Ishikawa (cell line): ENCODE data around the gene COX19.

Experiments used
- CEBPB ChIP-seq: IDR thresholded peaks from 2 replicates; pipeline ENCODE4 v1.6.1; 2012
- CREB1 ChIP-seq: IDR thresholded peaks from 2 replicates; pipeline ENCODE4 v1.6.1; 2012; ENCODE audit warnings: low read depth
- EGR1 ChIP-seq: IDR thresholded peaks from 2 replicates; pipeline ENCODE4 v1.6.1; 2012
- EP300 ChIP-seq: IDR thresholded peaks from 2 replicates; pipeline ENCODE4 v1.6.1; 2012; ENCODE audit warnings: borderline replicate concordance
- FOXM1 ChIP-seq: IDR thresholded peaks from 2 replicates; pipeline ENCODE4 v1.6.1; 2012; ENCODE audit warnings: low read depth, borderline replicate concordance
- NFIC ChIP-seq: IDR thresholded peaks from 2 replicates; pipeline ENCODE4 v1.6.1; 2012
- RAD21 ChIP-seq: IDR thresholded peaks from 2 replicates; pipeline ENCODE4 v1.6.1; 2012; ENCODE audit warnings: low read depth
- TAF1 ChIP-seq: IDR thresholded peaks from 2 replicates; pipeline ENCODE4 v1.6.1; 2012; ENCODE audit warnings: low read depth, mild to moderate bottlenecking
- TCF12 ChIP-seq: IDR thresholded peaks from 2 replicates; pipeline ENCODE4 v1.6.1; 2012; ENCODE audit warnings: low read depth
- TEAD4 ChIP-seq: IDR thresholded peaks from 2 replicates; pipeline ENCODE4 v1.6.1; 2012
- YY1 ChIP-seq: IDR thresholded peaks from 2 replicates; pipeline ENCODE4 v1.6.1; 2012; ENCODE audit warnings: low read depth
- ZBTB7A ChIP-seq: IDR thresholded peaks from 2 replicates; pipeline ENCODE4 v1.6.1; 2012; ENCODE audit warnings: low read depth
- TF ChIP-seq, protein P1 (sequence below): IDR thresholded peaks from 2 replicates; pipeline ENCODE4 v1.6.1; 2012
- TF ChIP-seq, protein P2 (sequence below): IDR thresholded peaks from 2 replicates; pipeline ENCODE4 v1.6.1; 2012
- TF ChIP-seq, protein P3 (sequence below): IDR thresholded peaks from 2 replicates; pipeline ENCODE4 v1.6.1; 2012; ENCODE audit warnings: low read depth, mild to moderate bottlenecking

COX19 gene

DNA sequence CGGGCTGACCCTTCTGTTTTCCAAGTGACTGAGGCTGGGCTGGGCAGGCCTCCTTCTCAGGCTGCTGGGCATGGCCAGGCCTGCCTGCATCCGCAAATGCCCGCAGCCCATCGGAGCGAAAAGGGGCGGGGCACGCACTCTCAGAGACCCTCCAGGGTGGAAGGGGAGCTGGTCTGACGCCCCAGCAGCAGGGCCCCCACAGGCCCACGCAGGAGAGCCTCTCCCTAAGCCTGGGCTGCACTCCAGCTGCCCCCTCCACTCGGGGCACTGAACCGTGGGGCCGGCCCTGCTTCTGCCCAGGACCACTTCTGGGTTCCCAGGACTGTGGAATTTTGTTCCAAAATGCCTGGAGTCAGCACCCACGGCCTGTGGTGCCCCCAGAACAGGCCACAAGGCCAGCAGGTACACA lies 30.2 kb downstream of the COX19 start:
- peak; percentile 61; the same call in 1 of the 2 replicates for TF ChIP-seq NFIC
- peak; percentile 85 for TF ChIP-seq EGR1
- TF ChIP-seq CREB1, result no peak
- no peak for TF ChIP-seq CEBPB
- TF ChIP-seq TEAD4, result peak; percentile 69
- peak; percentile 97 for TF ChIP-seq ZBTB7A
- no peak for TF ChIP-seq RAD21
- TF ChIP-seq FOXM1, result peak; percentile 73
- TF ChIP-seq, protein P1, sequence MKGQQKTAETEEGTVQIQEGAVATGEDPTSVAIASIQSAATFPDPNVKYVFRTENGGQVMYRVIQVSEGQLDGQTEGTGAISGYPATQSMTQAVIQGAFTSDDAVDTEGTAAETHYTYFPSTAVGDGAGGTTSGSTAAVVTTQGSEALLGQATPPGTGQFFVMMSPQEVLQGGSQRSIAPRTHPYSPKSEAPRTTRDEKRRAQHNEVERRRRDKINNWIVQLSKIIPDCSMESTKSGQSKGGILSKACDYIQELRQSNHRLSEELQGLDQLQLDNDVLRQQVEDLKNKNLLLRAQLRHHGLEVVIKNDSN, result 0 out of 2 replicates have a peak, but pooled peaks have one; percentile 20
- no peak for TF ChIP-seq YY1
- TF ChIP-seq, protein P2, sequence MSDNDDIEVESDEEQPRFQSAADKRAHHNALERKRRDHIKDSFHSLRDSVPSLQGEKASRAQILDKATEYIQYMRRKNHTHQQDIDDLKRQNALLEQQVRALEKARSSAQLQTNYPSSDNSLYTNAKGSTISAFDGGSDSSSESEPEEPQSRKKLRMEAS, result no peak; the same call in none of the 2 replicates
- TF ChIP-seq EP300, result peak; percentile 82

DNA sequence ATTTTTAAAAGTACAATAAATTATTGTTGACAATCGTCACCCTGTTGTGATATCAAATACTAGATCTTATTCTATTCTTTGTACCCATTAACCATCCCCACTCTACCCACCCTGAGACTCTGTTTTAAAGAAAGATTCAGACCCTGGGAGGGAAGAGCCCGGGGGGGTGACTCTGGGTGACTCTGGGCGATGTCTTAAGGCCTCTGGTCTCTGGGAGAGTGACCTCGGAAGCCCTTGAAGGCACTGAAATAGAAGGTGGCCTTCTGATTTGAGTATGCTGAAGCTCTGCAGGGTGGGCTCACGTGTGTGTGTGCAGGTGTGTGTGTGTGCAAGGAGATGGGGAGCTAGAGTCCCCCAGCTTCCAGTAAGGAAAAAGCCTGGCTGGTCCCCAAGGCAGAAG lies 30.6 kb downstream of the COX19 start:
- TF ChIP-seq, protein P1, result no peak
- TF ChIP-seq, protein P3, sequence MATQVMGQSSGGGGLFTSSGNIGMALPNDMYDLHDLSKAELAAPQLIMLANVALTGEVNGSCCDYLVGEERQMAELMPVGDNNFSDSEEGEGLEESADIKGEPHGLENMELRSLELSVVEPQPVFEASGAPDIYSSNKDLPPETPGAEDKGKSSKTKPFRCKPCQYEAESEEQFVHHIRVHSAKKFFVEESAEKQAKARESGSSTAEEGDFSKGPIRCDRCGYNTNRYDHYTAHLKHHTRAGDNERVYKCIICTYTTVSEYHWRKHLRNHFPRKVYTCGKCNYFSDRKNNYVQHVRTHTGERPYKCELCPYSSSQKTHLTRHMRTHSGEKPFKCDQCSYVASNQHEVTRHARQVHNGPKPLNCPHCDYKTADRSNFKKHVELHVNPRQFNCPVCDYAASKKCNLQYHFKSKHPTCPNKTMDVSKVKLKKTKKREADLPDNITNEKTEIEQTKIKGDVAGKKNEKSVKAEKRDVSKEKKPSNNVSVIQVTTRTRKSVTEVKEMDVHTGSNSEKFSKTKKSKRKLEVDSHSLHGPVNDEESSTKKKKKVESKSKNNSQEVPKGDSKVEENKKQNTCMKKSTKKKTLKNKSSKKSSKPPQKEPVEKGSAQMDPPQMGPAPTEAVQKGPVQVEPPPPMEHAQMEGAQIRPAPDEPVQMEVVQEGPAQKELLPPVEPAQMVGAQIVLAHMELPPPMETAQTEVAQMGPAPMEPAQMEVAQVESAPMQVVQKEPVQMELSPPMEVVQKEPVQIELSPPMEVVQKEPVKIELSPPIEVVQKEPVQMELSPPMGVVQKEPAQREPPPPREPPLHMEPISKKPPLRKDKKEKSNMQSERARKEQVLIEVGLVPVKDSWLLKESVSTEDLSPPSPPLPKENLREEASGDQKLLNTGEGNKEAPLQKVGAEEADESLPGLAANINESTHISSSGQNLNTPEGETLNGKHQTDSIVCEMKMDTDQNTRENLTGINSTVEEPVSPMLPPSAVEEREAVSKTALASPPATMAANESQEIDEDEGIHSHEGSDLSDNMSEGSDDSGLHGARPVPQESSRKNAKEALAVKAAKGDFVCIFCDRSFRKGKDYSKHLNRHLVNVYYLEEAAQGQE, result no peak
- TF ChIP-seq ZBTB7A (no peak), CEBPB (no peak), TAF1 (no peak), TEAD4 (no peak), FOXM1 (no peak), EP300 (no peak), NFIC (no peak), CREB1 (no peak)

DNA sequence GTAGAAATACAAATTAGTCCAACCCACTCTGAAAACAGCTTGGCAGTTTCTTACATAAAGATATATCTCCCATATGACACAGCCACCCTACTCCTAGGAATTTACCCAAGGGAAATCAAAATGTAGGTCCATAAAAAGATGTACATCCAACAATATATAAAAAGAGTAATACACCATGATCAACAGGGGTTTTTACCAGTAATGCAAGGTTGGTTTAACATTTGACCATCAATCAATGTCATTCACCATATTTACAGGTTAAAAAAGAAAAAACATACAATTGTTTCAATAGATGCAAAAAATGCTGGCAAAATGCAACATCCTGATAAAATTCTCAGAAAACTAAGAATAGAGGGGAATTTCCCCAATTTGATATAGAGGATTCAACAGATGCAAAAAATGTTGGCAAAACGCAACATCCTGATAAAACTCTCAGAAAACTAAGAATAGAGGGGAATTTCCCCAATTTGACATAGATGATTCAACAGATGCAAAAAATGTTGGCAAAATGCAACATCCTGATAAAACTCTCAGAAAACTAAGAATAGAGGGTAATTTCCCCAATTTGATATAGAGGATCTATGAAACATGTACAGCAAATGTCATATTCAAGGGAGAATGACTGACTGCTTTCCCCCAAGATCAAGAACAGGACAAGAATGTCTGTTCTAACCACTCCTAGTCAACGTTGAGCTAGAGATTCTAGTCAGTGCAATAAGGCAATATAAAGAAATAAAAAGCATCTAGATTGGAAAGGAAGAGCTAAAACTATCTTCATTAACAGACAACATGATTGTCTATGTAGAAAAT lies 34.5 kb downstream of the COX19 start:
- TF ChIP-seq TCF12, result no peak
- TF ChIP-seq, protein P2, result no peak
- TF ChIP-seq, protein P1, result no peak
- TF ChIP-seq RAD21, result no peak
- no peak for TF ChIP-seq TEAD4
- TF ChIP-seq TAF1, result no peak
- TF ChIP-seq ZBTB7A, result no peak
- no peak for TF ChIP-seq CEBPB
- no peak for TF ChIP-seq CREB1

DNA sequence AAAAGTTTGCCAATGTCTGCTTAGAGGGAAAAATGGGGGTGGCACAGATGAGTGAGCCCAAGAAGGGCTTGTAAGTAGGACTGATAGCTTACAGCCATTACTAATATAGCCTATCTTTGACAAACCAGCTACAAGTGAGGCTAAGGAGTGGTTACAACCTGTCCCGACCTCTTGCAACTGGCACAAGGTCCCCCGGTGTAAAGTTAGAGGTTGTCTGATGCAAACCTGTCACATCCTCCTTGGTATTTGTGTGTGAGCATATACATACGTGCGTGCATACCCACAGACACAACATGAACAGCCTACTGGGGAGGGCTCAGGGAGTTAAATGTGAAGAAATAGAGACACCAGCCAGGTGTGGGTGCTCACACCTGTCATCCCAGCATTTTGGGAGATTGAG lies 35.5 kb downstream of the COX19 start:
- no peak for TF ChIP-seq EGR1
- TF ChIP-seq ZBTB7A, result no peak
- TF ChIP-seq, protein P2, result no peak
- TF ChIP-seq CREB1, result no peak
- TF ChIP-seq TCF12, result no peak
- TF ChIP-seq, protein P3, result no peak
- TF ChIP-seq, protein P1, result no peak
- no peak for TF ChIP-seq RAD21
- TF ChIP-seq TEAD4, result no peak
- no peak for TF ChIP-seq NFIC
- TF ChIP-seq YY1, result no peak

DNA sequence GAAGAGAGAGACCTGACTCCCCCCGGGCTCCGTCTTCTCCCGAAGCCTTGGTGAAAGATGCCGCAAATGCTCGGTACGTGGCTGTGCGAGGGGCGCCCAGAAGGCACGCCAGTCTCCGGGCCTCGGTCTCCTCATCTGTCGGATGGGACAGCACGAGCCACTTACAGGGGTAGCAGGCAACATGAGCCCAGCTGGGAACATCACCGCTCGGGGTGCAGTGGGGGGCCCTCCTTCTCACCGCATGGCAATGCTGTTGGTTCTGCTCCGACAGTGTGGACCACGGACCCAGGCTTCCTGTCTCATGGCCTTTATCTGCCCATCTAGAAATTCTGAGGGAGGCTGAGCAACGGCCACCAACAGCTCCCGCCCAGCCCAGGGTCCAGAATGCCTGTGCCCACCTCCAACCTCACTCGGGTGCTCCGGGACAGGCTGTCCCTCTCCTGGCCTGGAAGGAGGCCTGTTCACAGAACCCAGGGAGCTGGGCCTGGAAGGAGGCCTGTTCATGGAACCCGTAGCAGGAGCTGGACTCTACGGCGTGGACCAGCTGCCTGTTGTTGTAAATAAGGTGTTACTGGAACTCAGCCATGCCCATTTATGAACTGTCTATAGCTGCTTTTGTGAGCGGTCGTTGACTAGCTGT lies 36.7 kb downstream of the COX19 start:
- TF ChIP-seq FOXM1, result no peak
- no peak for TF ChIP-seq NFIC
